Lower lobe of right lung (tissue), 2 donors: Measurements from ENCODE around the gene MUCL3. TPM values are rescaled to one million over a fixed set of nuclear protein-coding genes. Genes with fewer than 3 reads are reported as not detected.

Experiments
- ATAC-seq, 2 donors: fragments of 200-7000 bp; cut with Tn5 transposase; one replicate each; pipeline ENCODE4 v1.9.1; 2020 to 2022; ENCODE audit warnings: mild to moderate bottlenecking in 2 of 2, moderate library complexity in 2 of 2
- DNase-seq: peaks from one replicate; pipeline ENCODE4 v3.0.0-alpha.2; 2020
- H3K27ac ChIP-seq: fragments of 200-600 bp; one replicate; pipeline ENCODE4 v1.8.0; 2022
- H3K27me3 ChIP-seq: fragments of 200-600 bp; one replicate; pipeline ENCODE4 v1.8.0; 2022; ENCODE audit warnings: low read depth
- H3K36me3 ChIP-seq: fragments of 200-600 bp; one replicate; pipeline ENCODE4 v1.8.0; 2022; ENCODE audit warnings: mild to moderate bottlenecking
- H3K4me1 ChIP-seq: fragments of 200-600 bp; one replicate; pipeline ENCODE4 v1.8.0; 2022
- H3K4me3 ChIP-seq: fragments of 200-600 bp; one replicate; pipeline ENCODE4 v1.8.0; 2022; ENCODE audit warnings: mild to moderate bottlenecking
- H3K9me3 ChIP-seq: fragments of 200-600 bp; one replicate; pipeline ENCODE4 v1.8.0; 2022
- intact Hi-C: fragments of 100-400 bp; cut with DNase I; formaldehyde crosslinking; loops from one replicate; pipeline ENCODE4 v1.11.0; 2022
- total RNA-seq: library from RNA; stranded (reverse); fragmentation: NEBNext Ultra II Directional; extraction: Animal tissue kit (Norgen Biotek cat#: 25700); gene quantifications from one replicate; pipeline ENCODE4 v1.2.1, GENCODE V29; 2021
- TF ChIP-seq, protein P1 (sequence below): fragments of 200-600 bp; IDR thresholded peaks from one replicate; pipeline ENCODE4 v1.8.0; 2022; ENCODE audit warnings: antibody characterized with exemption, mild to moderate bottlenecking
- donor health status: DM: no; HTN: yes; CAD: no; lungs with severe emphysema.

Gene MUCL3
- total RNA-seq, 1 donor from 2014 or later, result 5.3 TPM

DNA sequence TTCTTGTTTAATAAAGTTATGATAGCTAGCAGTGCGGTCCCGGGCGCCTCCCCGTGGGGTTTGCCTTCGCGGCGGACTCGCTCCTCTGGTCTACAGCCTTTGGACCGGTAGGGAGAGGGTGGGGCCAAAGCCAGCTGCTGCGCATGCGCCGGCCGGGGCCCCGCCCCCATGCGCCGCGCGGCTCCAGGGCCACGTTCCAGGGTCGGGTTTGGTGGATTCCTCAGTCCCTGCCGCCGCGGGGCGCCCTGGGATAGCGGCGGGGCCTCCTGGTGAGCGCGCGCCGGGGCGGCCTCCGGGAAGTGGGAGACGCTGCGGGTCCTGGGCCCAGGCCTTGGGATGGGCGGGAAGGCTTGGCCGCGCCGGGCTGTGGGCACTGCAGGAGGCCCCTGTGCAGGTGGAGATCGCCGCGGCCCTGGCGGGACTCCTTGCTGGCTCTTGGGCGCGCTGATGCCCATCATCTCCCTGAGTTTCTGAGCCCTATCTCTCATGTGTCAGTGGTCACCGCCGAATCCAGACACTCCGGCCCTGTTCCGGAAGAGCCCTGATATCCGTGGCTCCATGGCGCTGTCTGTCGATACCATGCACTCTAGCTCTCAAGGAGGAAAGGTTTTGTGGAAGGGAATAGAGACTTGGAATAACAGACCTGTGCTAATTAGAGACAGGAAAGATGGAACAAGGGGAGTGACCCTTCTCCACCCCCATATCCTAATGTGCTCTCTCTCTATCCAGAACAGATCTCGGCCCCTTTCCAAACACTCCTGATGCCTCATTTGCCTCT, 26.5 kb upstream of the MUCL3 start, which contains the start of gene VARS2:
VARS2 (plus strand) TSS at position 163 of the 778 bp plus-strand sequence; CDS start at position 762, 599 bp downstream.
- ATAC-seq (peak; percentile 97 to 98), DNase-seq (peak; percentile 92)
- TF ChIP-seq, protein P1, sequence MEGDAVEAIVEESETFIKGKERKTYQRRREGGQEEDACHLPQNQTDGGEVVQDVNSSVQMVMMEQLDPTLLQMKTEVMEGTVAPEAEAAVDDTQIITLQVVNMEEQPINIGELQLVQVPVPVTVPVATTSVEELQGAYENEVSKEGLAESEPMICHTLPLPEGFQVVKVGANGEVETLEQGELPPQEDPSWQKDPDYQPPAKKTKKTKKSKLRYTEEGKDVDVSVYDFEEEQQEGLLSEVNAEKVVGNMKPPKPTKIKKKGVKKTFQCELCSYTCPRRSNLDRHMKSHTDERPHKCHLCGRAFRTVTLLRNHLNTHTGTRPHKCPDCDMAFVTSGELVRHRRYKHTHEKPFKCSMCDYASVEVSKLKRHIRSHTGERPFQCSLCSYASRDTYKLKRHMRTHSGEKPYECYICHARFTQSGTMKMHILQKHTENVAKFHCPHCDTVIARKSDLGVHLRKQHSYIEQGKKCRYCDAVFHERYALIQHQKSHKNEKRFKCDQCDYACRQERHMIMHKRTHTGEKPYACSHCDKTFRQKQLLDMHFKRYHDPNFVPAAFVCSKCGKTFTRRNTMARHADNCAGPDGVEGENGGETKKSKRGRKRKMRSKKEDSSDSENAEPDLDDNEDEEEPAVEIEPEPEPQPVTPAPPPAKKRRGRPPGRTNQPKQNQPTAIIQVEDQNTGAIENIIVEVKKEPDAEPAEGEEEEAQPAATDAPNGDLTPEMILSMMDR, result peak; percentile 51
- peak within 1 kb of the TSS; percentile 71 for H3K4me3 ChIP-seq
- H3K4me1 ChIP-seq, result peaks cover 46% of the 10 kb centered on the region
- H3K36me3 ChIP-seq, result peaks cover 61% of the 10 kb centered on the region
- intact Hi-C loops, result loop anchor here (10.0 kb wide), 1 partner anchor 161 kb away; no protein-coding TSS in a partner anchor
- peak within 1 kb of the TSS; percentile 92 for H3K27ac ChIP-seq
- H3K27me3 ChIP-seq, result no peaks in the 10 kb centered on the region
- no peaks in the 10 kb centered on the region for H3K9me3 ChIP-seq

DNA sequence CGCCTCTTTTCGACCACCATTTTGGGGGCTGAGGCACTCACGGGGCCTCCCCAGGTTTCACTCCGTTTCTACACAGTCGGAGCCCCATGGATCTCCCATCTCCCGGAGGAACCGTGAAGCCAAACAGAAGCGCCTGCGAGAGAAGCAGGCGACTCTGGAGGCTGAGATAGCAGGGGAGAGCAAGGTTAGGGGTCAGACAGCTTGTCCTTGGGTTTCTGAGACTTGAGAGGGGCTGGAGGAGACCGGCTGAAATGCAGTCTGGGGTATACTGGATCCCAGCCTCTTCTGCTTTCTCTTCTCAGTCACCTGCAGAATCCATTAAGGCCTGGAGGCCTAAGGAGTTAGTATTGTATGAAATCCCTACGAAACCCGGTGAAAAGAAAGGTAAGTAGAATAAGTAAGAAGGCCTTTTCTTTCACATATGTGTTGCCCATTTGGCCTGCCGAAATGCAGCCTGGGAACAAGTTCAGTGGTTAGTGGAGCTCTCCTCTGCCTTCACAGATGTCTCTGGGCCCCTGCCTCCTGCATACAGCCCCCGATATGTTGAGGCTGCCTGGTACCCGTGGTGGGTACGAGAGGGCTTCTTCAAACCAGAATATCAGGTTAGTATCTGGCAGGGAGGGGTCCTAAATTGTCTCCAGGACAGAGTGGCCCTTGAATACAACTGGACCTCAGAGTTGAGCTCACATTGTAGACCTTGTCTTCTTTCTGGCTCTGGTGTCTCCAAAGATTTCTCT, 25.8 kb upstream of the MUCL3 start:
- ATAC-seq, result peak in 1 of 2 donors; percentile 3
- peaks cover 43% of the 10 kb centered on the region for H3K4me1 ChIP-seq
- H3K27me3 ChIP-seq, result no peaks in the 10 kb centered on the region
- intact Hi-C loops, result loop anchor here (10.0 kb wide), 1 partner anchor 160 kb away; no protein-coding TSS in a partner anchor
- H3K36me3 ChIP-seq, result peaks cover 62% of the 10 kb centered on the region
- no peaks in the 10 kb centered on the region for H3K9me3 ChIP-seq
- H3K4me3 ChIP-seq, result peak overlapping the region; percentile 71
- peak overlapping the region; percentile 92 for H3K27ac ChIP-seq
- TF ChIP-seq, protein P1, result no peak
- DNase-seq, result peak; percentile 36

DNA sequence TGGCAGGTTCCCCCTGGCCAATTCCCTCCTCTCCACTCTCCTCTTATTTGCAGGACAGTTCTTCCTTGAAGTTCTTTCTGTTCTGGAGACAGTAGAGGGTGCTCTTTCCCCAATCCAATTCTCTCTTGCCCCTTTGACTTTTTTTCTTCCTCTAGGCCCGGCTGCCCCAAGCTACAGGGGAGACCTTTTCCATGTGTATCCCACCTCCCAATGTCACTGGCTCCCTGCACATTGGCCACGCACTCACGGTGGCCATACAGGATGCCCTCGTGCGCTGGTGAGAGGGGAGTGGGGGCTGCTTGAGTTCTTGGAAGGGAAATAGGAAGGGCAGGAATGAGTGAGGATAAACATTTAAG, 25.2 kb upstream of the MUCL3 start:
- no peaks in the 10 kb centered on the region for H3K9me3 ChIP-seq
- DNase-seq, result peak; percentile 46
- peak; percentile 21 to 62 for ATAC-seq
- peaks cover 62% of the 10 kb centered on the region for H3K36me3 ChIP-seq
- intact Hi-C loops, result loop anchor here (10.0 kb wide), 1 partner anchor 159 kb away; no protein-coding TSS in a partner anchor
- peak overlapping the region; percentile 71 for H3K4me3 ChIP-seq
- TF ChIP-seq, protein P1, result peak; percentile 59
- H3K4me1 ChIP-seq, result peaks cover 43% of the 10 kb centered on the region
- no peaks in the 10 kb centered on the region for H3K27me3 ChIP-seq
- peak overlapping the region; percentile 92 for H3K27ac ChIP-seq

DNA sequence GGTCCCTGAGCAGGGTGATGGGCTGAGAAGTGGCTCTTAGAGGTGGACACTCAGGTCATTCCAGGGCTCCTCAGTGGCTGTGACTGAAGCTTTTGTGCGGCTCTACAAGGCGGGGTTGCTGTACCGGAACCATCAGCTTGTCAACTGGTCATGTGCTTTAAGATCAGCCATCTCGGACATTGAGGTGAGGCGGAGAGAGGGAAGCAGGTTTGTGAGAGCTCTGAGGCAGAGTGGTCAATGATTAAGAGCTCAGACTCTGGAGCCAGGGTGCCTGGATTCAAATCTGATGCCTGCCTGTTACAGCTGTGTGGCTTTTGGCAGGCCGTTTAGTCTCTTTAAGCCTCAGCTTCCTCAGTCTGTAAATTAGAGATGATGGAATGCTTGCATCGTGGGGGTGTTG, 23.7 kb upstream of the MUCL3 start:
- ATAC-seq, result no peak
- H3K4me3 ChIP-seq, result no peak overlapping the region
- intact Hi-C loops, result loop anchor here (10.0 kb wide), 1 partner anchor 158 kb away; no protein-coding TSS in a partner anchor
- peaks cover 43% of the 10 kb centered on the region for H3K4me1 ChIP-seq
- no peaks in the 10 kb centered on the region for H3K27me3 ChIP-seq
- H3K36me3 ChIP-seq, result peaks cover 63% of the 10 kb centered on the region
- no peaks in the 10 kb centered on the region for H3K9me3 ChIP-seq
- DNase-seq, result no peak
- H3K27ac ChIP-seq, result peak overlapping the region; percentile 25
- TF ChIP-seq, protein P1, result no peak

DNA sequence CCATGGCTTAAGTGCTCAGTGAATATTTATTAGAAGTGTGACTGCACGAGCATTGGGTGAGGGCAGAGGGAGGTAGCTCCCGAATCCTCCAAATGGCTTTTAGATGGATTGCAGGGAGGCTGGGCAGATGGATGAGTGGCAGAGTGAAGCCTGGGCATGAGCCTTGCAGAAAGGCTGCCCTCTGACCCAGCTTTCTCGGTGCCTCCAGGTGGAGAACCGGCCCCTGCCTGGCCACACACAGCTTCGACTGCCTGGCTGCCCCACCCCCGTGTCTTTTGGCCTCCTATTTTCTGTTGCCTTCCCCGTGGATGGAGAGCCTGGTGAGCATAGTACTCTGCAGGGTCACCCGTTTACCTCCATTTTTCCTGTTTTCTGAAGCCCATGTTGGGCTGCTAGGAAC, 23.3 kb upstream of the MUCL3 start:
- H3K27ac ChIP-seq, result no peak overlapping the region
- DNase-seq, result no peak
- no peak for ATAC-seq

More for the DNA sequence above, 23.3 kb upstream of the MUCL3 start:
- TF ChIP-seq, protein P1, result no peak
- Histone ChIP-seq H3K27me3 (no peaks in the 10 kb centered on the region), H3K9me3 (no peaks in the 10 kb centered on the region), H3K36me3 (peaks cover 63% of the 10 kb centered on the region), H3K4me3 (no peak overlapping the region), H3K4me1 (peaks cover 43% of the 10 kb centered on the region)
- intact Hi-C loops, result loop anchor here (10.0 kb wide), 1 partner anchor 157 kb away; no protein-coding TSS in a partner anchor
